Psoas muscle (tissue), 8 donors: ENCODE data around the gene CADPS. TPM values are rescaled to one million over a fixed set of nuclear protein-coding genes. Genes with fewer than 3 reads are reported as not detected.

Experiments used
- ATAC-seq, 4 donors: fragments of 200-7000 bp; cut with Tn5 transposase; one replicate each; pipeline ENCODE4 v1.9.1; 2020; ENCODE audit warnings: moderate library complexity in 3 of 4, mild to moderate bottlenecking in 2 of 4
- DNase-seq, 2 donors: peaks; one replicate each; pipeline ENCODE4 v3.0.0-alpha.2; 2020
- H3K27ac ChIP-seq: fragments of 200-600 bp; one replicate; pipeline ENCODE4 v1.8.0; 2022
- H3K27me3 ChIP-seq, 3 donors: fragments of 200-600 bp in 1 of 3; one replicate each; pipeline versions ENCODE4 v1.6.1 to v1.8.0; 2013 to 2022; ENCODE audit warnings: low read length in 2 of 3, mild to moderate bottlenecking in 2 of 3, moderate library complexity in 1 of 3; ENCODE audit not compliant: insufficient read depth in 3 of 3
- H3K36me3 ChIP-seq, 2 donors: fragments of 200-600 bp in 1 of 2; one replicate each; pipeline versions ENCODE4 v1.6.1 to v1.8.0; 2013 to 2022; ENCODE audit warnings: low read depth in 1 of 2, mild to moderate bottlenecking in 1 of 2, moderate library complexity in 1 of 2; ENCODE audit not compliant: insufficient read depth in 1 of 2
- H3K4me1 ChIP-seq: fragments of 200-600 bp; one replicate; pipeline ENCODE4 v1.8.0; 2022
- H3K4me3 ChIP-seq: fragments of 200-600 bp; one replicate; pipeline ENCODE4 v1.8.0; 2022; ENCODE audit warnings: mild to moderate bottlenecking
- H3K9me3 ChIP-seq: fragments of 200-600 bp; one replicate; pipeline ENCODE4 v1.8.0; 2022
- CTCF ChIP-seq: fragments of 200-600 bp; IDR thresholded peaks from one replicate; pipeline ENCODE4 v1.8.0; 2022; ENCODE audit warnings: antibody characterized with exemption
- WGBS, 3 donors: extraction: QIAGEN DNeasy Blood & Tissue Kit; methylation state at CpG; one replicate each; pipeline versions ENCODE4 v1.1.6 to v1.1.7; 2013; 5-methylcytosine and 5-hydroxymethylcytosine counted together
- intact Hi-C, 2 donors: fragments of 100-400 bp; cut with DNase I; formaldehyde crosslinking; loops; one replicate each; pipeline versions ENCODE4 v1.11.0 to v1.14.2; 2022
- polyA plus RNA-seq, 3 donors: library from polyadenylated mRNA; stranded (reverse); fragments of 200-250 nt; gene quantifications; one replicate each; pipeline ENCODE4 v1.2.3, GENCODE V29; 2013
- total RNA-seq, 4 donors: library from RNA; stranded (reverse); fragmentation: NEBNext Ultra II Directional in 2 of 4; extraction: Animal tissue kit (Norgen Biotek cat#: 25700) in 2 of 4; gene quantifications; one replicate each; pipeline versions ENCODE4 v1.2.1 to v1.2.4, GENCODE V29; 2021 to 2023
- donor health status: healthy with polysubstance abuse.
- donor health status: DM: no; HTN: no; CAD: no; lungs with moderate emphysema.
- donor health status: Bipolar disorder and iron deficiency.
- donor health status: healthy.
- donor health status: DM: yes; HTN: yes; CAD: no.
- donor health status: DM: no; HTN: no; CAD: no.
- donor health status: DM: no; HTN: no; CAD: no.
- donor health status: DM: yes; HTN: yes; CAD: no.

The CADPS gene
- total and polyA plus RNA-seq, 7 donors, result 0.01 to 0.07 (median 0.04) TPM; not detected in 4

GRCh38 chr3:62567097-62568021 lies 307.9 kb downstream of the CADPS start:
- H3K9me3 ChIP-seq, result no peaks in the 10 kb centered on the region
- no peak overlapping the region for H3K27ac ChIP-seq
- no peaks in the 10 kb centered on the region for H3K4me1 ChIP-seq
- no peak for TF ChIP-seq CTCF
- ATAC-seq (peak in 2 of 4 donors; percentile 37 to 58), DNase-seq (peak; percentile 26 to 52)
- intact Hi-C loops, result no loop called here
- H3K27me3 ChIP-seq, result no peaks in the 10 kb centered on the region
- H3K4me3 ChIP-seq, result no peak overlapping the region
- WGBS, 3 donors, result 32 to 57% (median 35%) methylated on average over 10 to 11 of the region's 11 CpGs
- H3K36me3 ChIP-seq, result no peaks in the 10 kb centered on the region

GRCh38 chr3:62566022-62566557 lies 309.1 kb downstream of the CADPS start:
- H3K9me3 ChIP-seq, result no peaks in the 10 kb centered on the region
- H3K4me3 ChIP-seq, result no peak overlapping the region
- TF ChIP-seq CTCF, result no peak
- no peaks in the 10 kb centered on the region for H3K4me1 ChIP-seq
- intact Hi-C loops, result no loop called here
- no peaks in the 10 kb centered on the region for H3K36me3 ChIP-seq
- H3K27me3 ChIP-seq, result no peaks in the 10 kb centered on the region
- 72 to 78% (median 72%) methylated on average over 6 of the region's 6 CpGs for WGBS, 3 donors
- no peak overlapping the region for H3K27ac ChIP-seq
- ATAC-seq (no peak), DNase-seq (no peak)

GRCh38 chr3:62562596-62562995 lies 312.6 kb downstream of the CADPS start:
- Histone ChIP-seq H3K4me3 (no peak overlapping the region), H3K27me3 (peaks cover 0 to 3% (median 0%) of the 10 kb centered on the region in 3 donors), H3K36me3 (no peaks in the 10 kb centered on the region), H3K9me3 (no peaks in the 10 kb centered on the region), H3K27ac (no peak overlapping the region), H3K4me1 (no peaks in the 10 kb centered on the region)
- no peak for ATAC-seq
- TF ChIP-seq CTCF, result no peak
- DNase-seq, result no peak
- intact Hi-C loops, result no loop called here

GRCh38 chr3:62562017-62562416 lies 313.2 kb downstream of the CADPS start:
- Histone ChIP-seq H3K27me3 (peaks cover 0 to 3% (median 0%) of the 10 kb centered on the region in 3 donors), H3K4me1 (no peaks in the 10 kb centered on the region), H3K27ac (no peak overlapping the region), H3K4me3 (no peak overlapping the region), H3K36me3 (no peaks in the 10 kb centered on the region), H3K9me3 (no peaks in the 10 kb centered on the region)
- ATAC-seq, result no peak
- DNase-seq, result no peak
- intact Hi-C loops, result no loop called here
- no peak for TF ChIP-seq CTCF
- 22 to 40% (median 25%) methylated on average over 2 of the region's 2 CpGs for WGBS, 3 donors
